Transverse colon (tissue), 4 donors: ENCODE data around the gene PML. TPM values are rescaled to one million over a fixed set of nuclear protein-coding genes. Genes with fewer than 3 reads are reported as not detected.
"Not testable (repeated sequence)": the region's sequence is repeated elsewhere in the genome, so short reads cannot be mapped to it uniquely, and the experiment has no call there.

Experiments used
- DNase-seq: peaks from one replicate; pipeline ENCODE4 v3.0.0-alpha.2; 2019
- H3K27ac ChIP-seq, 4 donors: fragments of 200-600 bp; sonication (generic); 2 replicates each; pipeline ENCODE4 v1.5.1; 2016 to 2018; ENCODE audit warnings: inconsistent platforms in 4 of 4
- H3K27me3 ChIP-seq: fragments of 200-600 bp; sonication (generic); 2 replicates; pipeline ENCODE4 v1.5.1; 2017; ENCODE audit warnings: inconsistent platforms
- H3K36me3 ChIP-seq, 4 donors: fragments of 200-600 bp; sonication (generic); 2 replicates each; pipeline ENCODE4 v1.5.1; 2017 to 2019; ENCODE audit warnings: inconsistent platforms in 4 of 4
- H3K4me1 ChIP-seq, 4 donors: fragments of 200-600 bp; sonication (generic); 2 replicates each; pipeline ENCODE4 v1.5.1; 2017 to 2020; ENCODE audit warnings: inconsistent platforms in 4 of 4
- H3K4me3 ChIP-seq, 4 donors: fragments of 200-600 bp; sonication (generic); 1 replicate in 1 of 4; 2 replicates in 3 of 4; pipeline versions ENCODE4 v1.5.1 to v1.6.1; 2017 to 2019; ENCODE audit warnings: inconsistent platforms in 4 of 4
- H3K9me3 ChIP-seq, 2 donors: fragments of 200-600 bp; sonication (generic); 2 replicates each; pipeline ENCODE4 v1.5.1; 2017 to 2019; ENCODE audit warnings: inconsistent platforms in 2 of 2
- CTCF ChIP-seq, 5 experiments: fragments of 200-600 bp in 3 of 5; fragments of 450-650 bp in 2 of 5; sonication (generic) in 3 of 5; IDR thresholded peaks; 1 replicate in 2 of 5; 2 replicates in 3 of 5; pipeline ENCODE4 v1.5.1; 2016 to 2017; ENCODE audit warnings: antibody characterized with exemption in 5 of 5, inconsistent platforms in 3 of 5, mild to moderate bottlenecking in 2 of 5, moderate library complexity in 1 of 5
- EP300 ChIP-seq: sonication (generic); formaldehyde crosslinking; IDR thresholded peaks from one replicate; pipeline ENCODE4 v1.6.1; 2017; ENCODE audit warnings: antibody characterized with exemption, low read depth
- POLR2A ChIP-seq: fragments of 450-650 bp; IDR thresholded peaks from one replicate; pipeline ENCODE4 v1.6.1; 2016; ENCODE audit warnings: antibody characterized with exemption, mild to moderate bottlenecking, moderate library complexity
- POLR2AphosphoS5 ChIP-seq, 3 donors: sonication (generic); formaldehyde crosslinking; IDR thresholded peaks; one replicate each; pipeline ENCODE4 v1.6.1; 2016; ENCODE audit warnings: antibody characterized with exemption in 3 of 3
- WGBS, 2 donors: methylation state at CpG; one replicate each; pipeline ENCODE4 v1.1.5; 2018; ENCODE audit warnings: low coverage in 1 of 2; 5-methylcytosine and 5-hydroxymethylcytosine counted together
- in situ Hi-C, 4 donors: fragments of 200-750 bp; cut with MboI; loops; one replicate each; pipeline versions ENCODE4 v1.15.0 to v1.15.1; 2017; ENCODE audit warnings: low sequenced_read_pairs in 3 of 4, low pct_ligation_motif_present in 1 of 4, low pct_unique_long_range_greater_than_20kb in 1 of 4
- intact Hi-C: fragments of 100-400 bp; cut with DNase I; formaldehyde crosslinking; loops from one replicate; pipeline ENCODE4 v1.15.1; 2023; ENCODE audit warnings: low total_unique reads
- total RNA-seq, 4 donors: library from RNA; depleted of rRNA; stranded (reverse); fragments of >200 nt; gene quantifications; one replicate each; pipeline ENCODE4 v1.1.0, GENCODE V29; 2016

The PML gene
- total RNA-seq, 4 donors from 2014 or later = 35.1 to 128 (median 70.0) TPM

GRCh38 chr15:73959012-73959581 is 35.4 kb upstream of the PML start:
- DNase-seq = no peak
- no peak overlapping the region for H3K27ac ChIP-seq
- H3K4me3 ChIP-seq = no peak overlapping the region
- TF ChIP-seq POLR2A (no peak), CTCF (IDR thresholded peaks at IDR 0.05) (no peak), POLR2AphosphoS5 (IDR thresholded peaks at IDR 0.05) (no peak), EP300 (no peak)
- 36% methylated on average over 7 to 8 of the region's 8 CpGs for WGBS, 2 donors
- H3K36me3 ChIP-seq = no peaks in the 10 kb centered on the region
- no peaks in the 10 kb centered on the region for H3K9me3 ChIP-seq
- in situ Hi-C loops (loop anchor here in 1 of 4 donors (25.0 kb wide), 1 partner anchor 353 kb away; no protein-coding TSS in a partner anchor), intact Hi-C loops (no loop called here)
- no peaks in the 10 kb centered on the region for H3K4me1 ChIP-seq
- peaks cover 5% of the 10 kb centered on the region for H3K27me3 ChIP-seq

GRCh38 chr15:73959801-73960200 is 34.7 kb upstream of the PML start:
- Histone ChIP-seq H3K27me3 (peaks cover 5% of the 10 kb centered on the region), H3K4me3 (no peak overlapping the region), H3K4me1 (peaks cover 0 to 2% (median under 1%) of the 10 kb centered on the region in 4 donors), H3K27ac (no peak overlapping the region), H3K36me3 (no peaks in the 10 kb centered on the region), H3K9me3 (no peaks in the 10 kb centered on the region)
- no peak for TF ChIP-seq POLR2A
- TF ChIP-seq CTCF (IDR thresholded peaks at IDR 0.05) = no peak
- TF ChIP-seq EP300 = no peak
- no peak for TF ChIP-seq POLR2AphosphoS5 (IDR thresholded peaks at IDR 0.05)
- no peak for DNase-seq
- in situ Hi-C loops (loop anchor here in 1 of 4 donors (10.0 to 25.0 kb wide), 2 partner anchors 65 to 352 kb away; no protein-coding TSS in a partner anchor), intact Hi-C loops (no loop called here)
- WGBS, 2 donors = 88 to 96% methylated on average over 3 to 6 of the region's 6 CpGs

GRCh38 chr15:73960472-73961070 is 33.9 kb upstream of the PML start:
- DNase-seq, H3K4me3 ChIP-seq, H3K36me3 ChIP-seq, H3K4me1 ChIP-seq, H3K9me3 ChIP-seq, intact Hi-C loops, H3K27ac ChIP-seq, H3K27me3 ChIP-seq: not testable (repeated sequence)
- WGBS, 2 donors = 89 to 100% methylated on average over 1 to 7 of the region's 7 CpGs
- in situ Hi-C loops = loop anchor here in 1 of 4 donors (10.0 to 25.0 kb wide), 2 partner anchors 64 to 352 kb away; no protein-coding TSS in a partner anchor

GRCh38 chr15:73962433-73962832 is 32.1 kb upstream of the PML start:
- Histone ChIP-seq H3K4me3 (no peak overlapping the region), H3K9me3 (no peaks in the 10 kb centered on the region), H3K27me3 (peaks cover 5% of the 10 kb centered on the region), H3K27ac (no peak overlapping the region), H3K36me3 (no peaks in the 10 kb centered on the region), H3K4me1 (peaks cover 0 to 15% (median 7%) of the 10 kb centered on the region in 4 donors)
- TF ChIP-seq CTCF (IDR thresholded peaks at IDR 0.05) = no peak
- TF ChIP-seq POLR2A = no peak
- no peak for TF ChIP-seq EP300
- TF ChIP-seq POLR2AphosphoS5 (IDR thresholded peaks at IDR 0.05) = no peak
- no peak for DNase-seq
- WGBS, 2 donors = 71 to 77% methylated on average over 5 of the region's 5 CpGs
- intact Hi-C loops = no loop called here
- in situ Hi-C loops = loop anchor here in 1 of 4 donors (10.0 to 25.0 kb wide), 2 partner anchors 62 to 350 kb away; no protein-coding TSS in a partner anchor
